Activated naive CD8-positive, alpha-beta T cell (primary cell): ENCODE results near the gene DENND1A.
A peak's percentile ranks its signal among the peaks of the same experiment; 100 is the strongest.
"Not testable (repeated sequence)": the region's sequence is repeated elsewhere in the genome, so short reads cannot be mapped to it uniquely, and the experiment has no call there.

Experiments used
- H3K27ac Mint-ChIP-seq: one replicate; pipeline ENCODE4 v1.8.0; 2021; ENCODE audit warnings: mixed read lengths
- H3K27me3 Mint-ChIP-seq: one replicate; pipeline ENCODE4 v1.8.0; 2021; ENCODE audit warnings: mixed read lengths
- H3K36me3 Mint-ChIP-seq: one replicate; pipeline ENCODE4 v1.8.0; 2021; ENCODE audit warnings: mixed read lengths
- H3K4me1 Mint-ChIP-seq: one replicate; pipeline ENCODE4 v1.8.0; 2021; ENCODE audit warnings: low read depth, mixed read lengths
- H3K4me3 Mint-ChIP-seq: one replicate; pipeline ENCODE4 v1.8.0; 2021; ENCODE audit warnings: mild to moderate bottlenecking, mixed read lengths
- H3K9me3 Mint-ChIP-seq: one replicate; pipeline ENCODE4 v1.8.0; 2021; ENCODE audit warnings: low read depth, mixed read lengths

DENND1A gene

GRCh38 chr9:123835821-123836220, 94.1 kb downstream of the DENND1A start:
- Mint-ChIP-seq H3K36me3 (peaks cover 24% of the 10 kb centered on the region), H3K27me3 (no peaks in the 10 kb centered on the region), H3K4me3 (no peak overlapping the region), H3K4me1 (peaks cover 25% of the 10 kb centered on the region), H3K9me3 (peaks cover 14% of the 10 kb centered on the region), H3K27ac (peak overlapping the region; percentile 28)

GRCh38 chr9:123834889-123835562, 94.9 kb downstream of the DENND1A start:
- no peaks in the 10 kb centered on the region for H3K27me3 Mint-ChIP-seq
- peaks cover 26% of the 10 kb centered on the region for H3K36me3 Mint-ChIP-seq
- H3K27ac Mint-ChIP-seq, result no peak overlapping the region
- H3K4me1 Mint-ChIP-seq, result peaks cover 25% of the 10 kb centered on the region
- peak overlapping the region; percentile 27 for H3K4me3 Mint-ChIP-seq
- H3K9me3 Mint-ChIP-seq, result peaks cover 17% of the 10 kb centered on the region

- H3K4me1 Mint-ChIP-seq, result peaks cover 25% of the 10 kb centered on the region
- peaks cover 22% of the 10 kb centered on the region for H3K9me3 Mint-ChIP-seq
- no peak overlapping the region for H3K27ac Mint-ChIP-seq
- H3K27me3 Mint-ChIP-seq, result no peaks in the 10 kb centered on the region
- peaks cover 32% of the 10 kb centered on the region for H3K36me3 Mint-ChIP-seq
- no peak overlapping the region for H3K4me3 Mint-ChIP-seq
These were observed 95.6 kb downstream of the DENND1A start for GRCh38 chr9:123834218-123834888.

GRCh38 chr9:123832858-123833650, 96.9 kb downstream of the DENND1A start:
- no peak overlapping the region for H3K4me3 Mint-ChIP-seq
- H3K27ac Mint-ChIP-seq, result no peak overlapping the region

GRCh38 chr9:123832176-123832575, 97.8 kb downstream of the DENND1A start:
- Mint-ChIP-seq H3K27ac (no peak overlapping the region), H3K27me3 (no peaks in the 10 kb centered on the region), H3K4me1 (peaks cover 25% of the 10 kb centered on the region), H3K36me3 (peaks cover 46% of the 10 kb centered on the region), H3K9me3 (peaks cover 35% of the 10 kb centered on the region), H3K4me3 (no peak overlapping the region)

More at GRCh38 chr9:123832858-123833650, 96.9 kb downstream of the DENND1A start:
- Mint-ChIP-seq H3K27me3 (no peaks in the 10 kb centered on the region), H3K9me3 (peaks cover 31% of the 10 kb centered on the region), H3K36me3 (peaks cover 41% of the 10 kb centered on the region), H3K4me1 (peaks cover 25% of the 10 kb centered on the region)

GRCh38 chr9:123828449-123828848, 101.5 kb downstream of the DENND1A start:
- peaks cover 54% of the 10 kb centered on the region for H3K36me3 Mint-ChIP-seq
- H3K4me1 Mint-ChIP-seq, result peaks cover 5% of the 10 kb centered on the region
- no peak overlapping the region for H3K4me3 Mint-ChIP-seq
- peaks cover 38% of the 10 kb centered on the region for H3K9me3 Mint-ChIP-seq
- no peak overlapping the region for H3K27ac Mint-ChIP-seq
- no peaks in the 10 kb centered on the region for H3K27me3 Mint-ChIP-seq

GRCh38 chr9:123825342-123826060, 104.4 kb downstream of the DENND1A start:
- peaks cover 24% of the 10 kb centered on the region for H3K9me3 Mint-ChIP-seq
- H3K4me3 Mint-ChIP-seq, result no peak overlapping the region
- no peak overlapping the region for H3K27ac Mint-ChIP-seq
- peaks cover 5% of the 10 kb centered on the region for H3K4me1 Mint-ChIP-seq
- H3K36me3 Mint-ChIP-seq, result peaks cover 44% of the 10 kb centered on the region
- H3K27me3 Mint-ChIP-seq, result no peaks in the 10 kb centered on the region

GRCh38 chr9:123823194-123823947, 106.6 kb downstream of the DENND1A start:
- no peaks in the 10 kb centered on the region for H3K27me3 Mint-ChIP-seq
- no peak overlapping the region for H3K27ac Mint-ChIP-seq
- H3K4me3 Mint-ChIP-seq, result no peak overlapping the region

GRCh38 chr9:123821619-123822018, 108.3 kb downstream of the DENND1A start:
- peaks cover 24% of the 10 kb centered on the region for H3K36me3 Mint-ChIP-seq
- H3K9me3 Mint-ChIP-seq, result peaks cover 3% of the 10 kb centered on the region
- peaks cover 8% of the 10 kb centered on the region for H3K4me1 Mint-ChIP-seq
- no peak overlapping the region for H3K4me3 Mint-ChIP-seq
- no peaks in the 10 kb centered on the region for H3K27me3 Mint-ChIP-seq
- H3K27ac Mint-ChIP-seq, result no peak overlapping the region

More at GRCh38 chr9:123823194-123823947, 106.6 kb downstream of the DENND1A start:
- H3K4me1 Mint-ChIP-seq, result peaks cover 5% of the 10 kb centered on the region
- peaks cover 30% of the 10 kb centered on the region for H3K36me3 Mint-ChIP-seq
- H3K9me3 Mint-ChIP-seq, result peaks cover 10% of the 10 kb centered on the region

- Mint-ChIP-seq H3K4me1 (peaks cover 8% of the 10 kb centered on the region), H3K27me3 (no peaks in the 10 kb centered on the region), H3K9me3 (no peaks in the 10 kb centered on the region), H3K36me3 (peaks cover 15% of the 10 kb centered on the region), H3K4me3 (no peak overlapping the region), H3K27ac (no peak overlapping the region)
These were observed 109.8 kb downstream of the DENND1A start for GRCh38 chr9:123820139-123820538.

GRCh38 chr9:123816817-123817472, 113.0 kb downstream of the DENND1A start:
- Mint-ChIP-seq H3K27ac (no peak overlapping the region), H3K9me3 (no peaks in the 10 kb centered on the region), H3K4me3 (no peak overlapping the region), H3K4me1 (peaks cover 2% of the 10 kb centered on the region), H3K27me3 (no peaks in the 10 kb centered on the region), H3K36me3 (peaks cover 7% of the 10 kb centered on the region)

GRCh38 chr9:123815856-123816255, 114.1 kb downstream of the DENND1A start:
- H3K4me3 Mint-ChIP-seq, H3K27me3 Mint-ChIP-seq: not testable (repeated sequence)

GRCh38 chr9:123814496-123814895, 115.4 kb downstream of the DENND1A start:
- Mint-ChIP-seq H3K4me1 (peaks cover 2% of the 10 kb centered on the region), H3K27ac (no peak overlapping the region), H3K9me3 (no peaks in the 10 kb centered on the region), H3K4me3 (no peak overlapping the region), H3K36me3 (peaks cover 7% of the 10 kb centered on the region), H3K27me3 (no peaks in the 10 kb centered on the region)

More at GRCh38 chr9:123815856-123816255, 114.1 kb downstream of the DENND1A start:
- H3K36me3 Mint-ChIP-seq, H3K4me1 Mint-ChIP-seq, H3K9me3 Mint-ChIP-seq, H3K27ac Mint-ChIP-seq: not testable (repeated sequence)
